Choroid plexus epithelial cell (primary cell): ENCODE results near the gene VPS35L.

Experiments
- DNase-seq: peaks from one replicate; pipeline ENCODE4 v3.0.0-alpha.2; 2010; ENCODE audit warnings: low read depth
- H3K4me3 ChIP-seq: 2 replicates; pipeline ENCODE4 v1.5.1; 2011; ENCODE audit warnings: low read depth, mild to moderate bottlenecking, control low read depth, low read length, moderate library complexity
- CTCF ChIP-seq: conservative IDR thresholded peaks from 2 replicates; pipeline ENCODE4 v1.5.1; 2011; ENCODE audit warnings: low read depth, mild to moderate bottlenecking, control low read depth, inconsistent platforms, low read length, moderate library complexity

Gene VPS35L

GRCh38 chr16:19699472-19699871 is 144.0 kb downstream of the VPS35L start:
- no peak overlapping the region for H3K4me3 ChIP-seq
- TF ChIP-seq CTCF = no peak
- DNase-seq = no peak

- no peak overlapping the region for H3K4me3 ChIP-seq
- no peak for TF ChIP-seq CTCF
- peak; percentile 81 for DNase-seq
Measured at GRCh38 chr16:19700319-19700781, 144.8 kb downstream of the VPS35L start.

- DNase-seq = peak; percentile 46
- no peak overlapping the region for H3K4me3 ChIP-seq
- no peak for TF ChIP-seq CTCF
Measured at GRCh38 chr16:19701091-19701490, 145.6 kb downstream of the VPS35L start.

- no peak for TF ChIP-seq CTCF
- DNase-seq = no peak
- H3K4me3 ChIP-seq = no peak overlapping the region
Measured at GRCh38 chr16:19703172-19703889, 147.8 kb downstream of the VPS35L start.

DNA sequence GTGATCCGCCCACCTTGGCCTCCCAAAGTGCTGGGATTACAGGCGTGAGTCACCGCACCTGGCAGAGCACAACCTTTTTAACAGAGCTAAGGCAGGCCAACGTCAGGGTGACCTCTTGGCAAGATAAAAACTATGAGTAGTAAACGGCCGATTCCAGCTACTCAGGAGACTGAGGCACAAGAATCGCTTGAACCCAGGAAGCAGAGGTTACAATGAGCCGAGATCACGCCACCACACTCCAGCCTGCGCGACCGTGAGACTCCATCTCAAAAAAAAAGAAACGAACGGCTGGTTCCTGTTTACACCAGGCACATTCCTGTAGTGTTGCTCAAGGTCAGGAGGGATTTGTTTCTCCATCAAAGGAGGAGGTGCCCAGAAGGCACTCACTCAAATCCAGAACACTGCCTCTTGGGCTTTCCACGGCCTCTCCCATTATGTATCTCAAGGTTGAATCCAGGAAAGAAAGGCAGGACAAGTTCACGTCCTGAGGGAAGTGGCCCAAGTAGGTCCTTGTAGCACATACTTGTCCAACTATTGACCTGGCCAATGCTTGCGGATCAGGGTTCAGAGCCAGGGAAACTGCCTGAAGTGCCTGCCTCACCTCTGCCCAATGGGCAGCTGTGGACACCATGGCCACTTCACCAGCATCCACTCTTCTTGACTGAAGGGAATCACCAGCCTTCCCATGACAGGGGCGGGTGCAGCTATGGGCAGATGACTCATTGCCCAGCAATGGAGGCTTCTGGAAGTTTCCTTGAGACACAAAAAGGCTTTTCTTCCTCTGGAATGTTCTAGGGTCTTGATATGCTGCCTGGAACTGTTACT is 149.0 kb downstream of the VPS35L start:
- peak; percentile 94 for DNase-seq
- TF ChIP-seq CTCF = no peak
- H3K4me3 ChIP-seq = no peak overlapping the region

DNA sequence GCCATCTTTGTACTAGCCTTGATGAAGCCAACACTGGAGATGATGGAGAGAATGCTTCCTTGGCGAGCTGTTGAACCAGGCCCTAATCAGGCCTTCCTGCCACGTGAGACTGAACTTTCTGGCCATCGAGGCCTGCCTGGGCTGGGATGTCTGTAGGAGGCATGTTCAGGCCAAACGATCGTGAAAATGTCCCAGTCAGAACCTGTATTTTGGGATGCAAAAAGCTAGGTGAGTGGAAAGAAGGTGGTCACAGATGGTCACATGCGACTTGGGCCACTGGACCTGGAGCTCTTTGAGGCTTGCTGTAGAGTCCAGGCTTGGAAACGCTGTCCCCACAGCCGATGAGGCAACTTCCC is 149.6 kb downstream of the VPS35L start:
- H3K4me3 ChIP-seq = no peak overlapping the region
- no peak for DNase-seq
- no peak for TF ChIP-seq CTCF

GRCh38 chr16:19705843-19706242 is 150.3 kb downstream of the VPS35L start:
- DNase-seq = no peak

More at GRCh38 chr16:19705843-19706242, 150.3 kb downstream of the VPS35L start:
- no peak overlapping the region for H3K4me3 ChIP-seq
- TF ChIP-seq CTCF = no peak
